GM21717 (cell line): Measurements from ENCODE around the gene WASHC4.

Experiments
- ATAC-seq: cut with Tn5 transposase; IDR thresholded peaks from one replicate; pipeline ENCODE4 v1.9.1; 2021; ENCODE audit warnings: mild to moderate bottlenecking, moderate library complexity; ENCODE audit not compliant: unreplicated experiment

WASHC4 gene

GRCh38 chr12:105205322-105206048 is 98.0 kb downstream of the WASHC4 start:
- ATAC-seq: no peak

DNA sequence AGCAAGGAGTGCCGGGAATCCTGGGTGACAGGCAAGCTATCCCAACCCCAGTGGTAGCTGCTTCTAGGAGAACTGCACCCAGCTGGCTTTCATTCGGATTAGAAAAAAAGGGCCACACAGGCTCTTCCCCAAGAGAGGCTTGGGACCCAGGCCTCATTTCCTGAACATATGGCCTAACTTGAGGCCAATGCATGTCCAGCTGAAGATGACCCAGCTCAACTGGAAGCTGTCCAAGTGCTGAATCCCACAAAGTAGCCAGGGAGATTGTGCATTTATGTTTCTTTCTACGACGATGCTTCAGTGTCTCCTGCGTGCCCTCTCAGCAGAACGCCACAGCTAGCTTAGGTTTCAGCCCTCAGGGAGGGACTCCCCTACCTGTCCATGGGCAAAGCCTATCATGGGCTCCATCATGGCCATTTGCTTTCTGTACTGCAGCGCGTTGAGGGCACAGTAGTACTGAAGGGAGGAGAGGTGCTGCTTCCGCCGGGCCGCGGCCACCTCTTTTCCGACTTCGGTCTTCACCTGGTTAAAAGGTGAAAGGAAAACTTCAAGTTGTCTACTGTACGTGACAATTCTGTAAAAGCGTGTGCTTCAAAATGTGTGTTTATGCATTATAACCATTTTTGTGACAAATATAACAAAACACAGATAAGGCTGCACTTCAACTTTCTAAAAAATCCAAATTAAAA is 99.3 kb downstream of the WASHC4 start:
- no peak for ATAC-seq

DNA sequence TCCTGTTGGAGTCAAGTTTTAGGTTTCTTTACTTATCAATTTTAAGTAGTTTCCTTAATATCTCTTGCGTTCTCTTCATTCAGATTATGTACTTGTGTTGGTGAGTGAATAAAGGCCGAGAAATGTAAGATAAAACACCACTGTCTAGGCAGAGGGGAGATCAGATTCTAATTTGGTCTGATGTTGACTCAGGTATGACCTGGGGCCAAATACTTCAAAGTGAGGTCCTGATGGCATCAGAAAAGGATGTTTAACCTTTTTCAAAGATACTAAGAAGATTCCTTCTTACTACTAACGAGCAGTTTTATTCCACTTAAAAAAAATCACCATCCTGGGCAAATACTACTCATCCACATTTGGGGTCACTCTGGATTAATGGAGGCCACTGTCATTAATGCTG is 101.6 kb downstream of the WASHC4 start:
- no peak for ATAC-seq

- ATAC-seq: no peak
These were observed 104.9 kb downstream of the WASHC4 start for GRCh38 chr12:105212438-105212837.

GRCh38 chr12:105214148-105214547 is 106.6 kb downstream of the WASHC4 start:
- no peak for ATAC-seq

- ATAC-seq: no peak
These were observed 107.3 kb downstream of the WASHC4 start for GRCh38 chr12:105214670-105215375.

GRCh38 chr12:105218434-105218833 is 110.9 kb downstream of the WASHC4 start:
- no peak for ATAC-seq
